Liver (tissue), 9 donors: ENCODE measurements around the gene GMNN. TPM values are rescaled to one million over a fixed set of nuclear protein-coding genes. Genes with fewer than 3 reads are reported as not detected.

Experiments used
- DNase-seq: peaks from one replicate; pipeline ENCODE4 v3.0.0-alpha.2; 2017; ENCODE audit warnings: low spot score
- H3K27ac ChIP-seq, 2 donors: one replicate each; pipeline ENCODE4 v1.7.0; 2013; ENCODE audit warnings: inconsistent platforms in 2 of 2, low read length in 2 of 2, control low read depth in 1 of 2, low read depth in 1 of 2, mild to moderate bottlenecking in 1 of 2
- H3K27me3 ChIP-seq, 4 donors: one replicate each; pipeline versions ENCODE4 v1.6.1 to v1.7.0; 2013; ENCODE audit warnings: low read length in 3 of 4, inconsistent platforms in 1 of 4, mild to moderate bottlenecking in 1 of 4, moderate library complexity in 1 of 4; ENCODE audit not compliant: control insufficient read depth in 4 of 4, insufficient read depth in 4 of 4
- H3K36me3 ChIP-seq, 4 donors: one replicate each; pipeline versions ENCODE4 v1.6.1 to v1.7.0; 2013; ENCODE audit warnings: low read length in 3 of 4, mild to moderate bottlenecking in 3 of 4, low read depth in 1 of 4, moderate library complexity in 1 of 4; ENCODE audit not compliant: control insufficient read depth in 4 of 4, insufficient read depth in 3 of 4
- H3K4me1 ChIP-seq, 4 donors: one replicate each; pipeline versions ENCODE4 v1.6.1 to v1.7.0; 2013; ENCODE audit warnings: low read length in 3 of 4, mild to moderate bottlenecking in 3 of 4, moderate library complexity in 1 of 4; ENCODE audit not compliant: control insufficient read depth in 4 of 4, insufficient read depth in 4 of 4
- H3K4me3 ChIP-seq, 3 donors: one replicate each; pipeline versions ENCODE4 v1.6.1 to v1.7.0; 2013; ENCODE audit warnings: low read length in 3 of 3, control low read depth in 1 of 3, low read depth in 1 of 3, mild to moderate bottlenecking in 1 of 3
- H3K9ac ChIP-seq, 2 donors: one replicate each; pipeline ENCODE4 v1.7.0; 2013; ENCODE audit warnings: low read length in 2 of 2, mild to moderate bottlenecking in 2 of 2, moderate library complexity in 2 of 2, control low read depth in 1 of 2, low read depth in 1 of 2
- H3K9me3 ChIP-seq, 4 donors: one replicate each; pipeline versions ENCODE4 v1.6.1 to v1.7.0; 2013; ENCODE audit warnings: low read length in 3 of 4; ENCODE audit not compliant: control insufficient read depth in 4 of 4
- EGR1 ChIP-seq, 2 donors: IDR thresholded peaks; 2 replicates each; pipeline ENCODE4 v1.6.1; 2016 to 2018; ENCODE audit warnings: antibody characterized with exemption in 2 of 2, low read depth in 2 of 2
- FOXA1 ChIP-seq: IDR thresholded peaks from 2 replicates; pipeline ENCODE4 v1.6.1; 2016; ENCODE audit warnings: antibody characterized with exemption
- GABPA ChIP-seq, 2 donors: IDR thresholded peaks in 1 of 2; conservative IDR thresholded peaks in 1 of 2; 2 replicates each; pipeline ENCODE4 v1.6.1; 2016; ENCODE audit warnings: antibody characterized with exemption in 2 of 2, mild to moderate bottlenecking in 1 of 2, moderate library complexity in 1 of 2
- HNF4A ChIP-seq, 2 donors: conservative IDR thresholded peaks; 2 replicates each; pipeline ENCODE4 v1.6.1; 2016; ENCODE audit warnings: antibody characterized with exemption in 2 of 2, mild to moderate bottlenecking in 2 of 2
- HNF4G ChIP-seq: IDR thresholded peaks from 2 replicates; pipeline ENCODE4 v1.6.1; 2016; ENCODE audit warnings: antibody characterized with exemption
- JUND ChIP-seq, 2 donors: IDR thresholded peaks; 2 replicates each; pipeline ENCODE4 v1.6.1; 2016; ENCODE audit warnings: antibody characterized with exemption in 2 of 2
- MAX ChIP-seq: IDR thresholded peaks from 2 replicates; pipeline ENCODE4 v1.6.1; 2016; ENCODE audit warnings: antibody characterized with exemption
- NR2F2 ChIP-seq: IDR thresholded peaks from 2 replicates; pipeline ENCODE4 v1.6.1; 2016; ENCODE audit warnings: antibody characterized with exemption
- RAD21 ChIP-seq, 2 donors: IDR thresholded peaks; 2 replicates each; pipeline ENCODE4 v1.6.1; 2016; ENCODE audit warnings: antibody characterized with exemption in 2 of 2, mild to moderate bottlenecking in 2 of 2
- RXRA ChIP-seq, 2 donors: IDR thresholded peaks; 2 replicates each; pipeline ENCODE4 v1.6.1; 2017 to 2018; ENCODE audit warnings: antibody characterized with exemption in 2 of 2, mild to moderate bottlenecking in 1 of 2
- SP1 ChIP-seq: IDR thresholded peaks from 2 replicates; pipeline ENCODE4 v1.6.1; 2018; ENCODE audit warnings: antibody characterized with exemption, mild to moderate bottlenecking
- TAF1 ChIP-seq: conservative IDR thresholded peaks from 2 replicates; pipeline ENCODE4 v1.6.1; 2016; ENCODE audit warnings: antibody characterized with exemption, mild to moderate bottlenecking
- WGBS: extraction: QIAGEN DNeasy Blood & Tissue Kit; methylation state at CpG from one replicate; pipeline ENCODE4 v1.1.7; 2013; 5-methylcytosine and 5-hydroxymethylcytosine counted together
- polyA plus RNA-seq, 2 donors: library from polyadenylated mRNA; stranded (reverse) in 1 of 2; unstranded in 1 of 2; fragments of 200-250 nt in 1 of 2; fragments of >200 nt in 1 of 2; fragmentation: Nextera tagmentation in 1 of 2; extraction: Ambion mirVana in 1 of 2; gene quantifications; one replicate each; pipeline versions ENCODE4 v1.2.1 to v1.2.3, GENCODE V29; 2013 to 2015
- total RNA-seq, 2 donors: library from RNA; depleted of rRNA; stranded (reverse); fragments of >200 nt; gene quantifications; one replicate each; pipeline ENCODE4 v1.2.3, GENCODE V29; 2014
- TF ChIP-seq, protein P1 (sequence below): fragments of 150-350 bp; IDR thresholded peaks from 2 replicates; pipeline ENCODE4 v1.5.1; 2017; ENCODE audit warnings: improper control_type of control experiment, low read depth, low read length; ENCODE audit not compliant: missing input control
- donor health status: healthy.
- donor health status: healthy.
- donor health status: healthy.
- donor health status: healthy.
- donor health status: healthy.

The GMNN gene
- total and polyA plus RNA-seq, 4 donors: 8.4 to 34.9 (median 11.0) TPM

DNA sequence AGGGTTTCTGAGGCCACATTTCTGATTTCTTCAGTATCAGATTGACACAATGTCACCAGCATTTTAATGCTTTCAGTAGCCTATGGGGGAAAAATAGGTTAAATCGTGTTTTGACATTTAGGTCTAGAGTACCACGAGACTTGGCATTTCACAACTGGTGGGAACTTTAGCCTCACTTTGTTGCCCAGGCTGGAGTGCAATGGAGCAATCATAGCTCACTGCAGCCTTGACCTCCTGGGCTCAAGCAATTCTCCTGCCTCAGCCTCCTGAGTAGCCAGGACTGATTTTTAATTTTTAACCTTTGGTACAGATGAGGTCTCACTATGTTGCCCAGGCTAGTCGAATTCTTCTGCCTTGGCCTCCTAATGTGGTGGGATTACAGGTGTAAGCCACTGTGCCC, 35.0 kb downstream of the GMNN start:
- DNase-seq: no peak
- H3K27me3 ChIP-seq: no peaks in the 10 kb centered on the region
- H3K4me1 ChIP-seq: no peaks in the 10 kb centered on the region
- H3K27ac ChIP-seq: no peak overlapping the region
- H3K36me3 ChIP-seq: peaks cover 0 to 2% (median 0%) of the 10 kb centered on the region in 4 donors
- no peak overlapping the region for H3K4me3 ChIP-seq
- 36% methylated on average over 3 of the region's 3 CpGs for WGBS
- TF ChIP-seq SP1 (peak; percentile 12), NR2F2 (no peak), HNF4G (peak; percentile 41), HNF4A (conservative IDR thresholded peaks at IDR 0.05) (peak; percentile 42 to 71), RXRA (IDR thresholded peaks at IDR 0.05) (peak in 1 of 2 donors; percentile 28)
- H3K9me3 ChIP-seq: no peaks in the 10 kb centered on the region
- H3K9ac ChIP-seq: no peak overlapping the region

DNA sequence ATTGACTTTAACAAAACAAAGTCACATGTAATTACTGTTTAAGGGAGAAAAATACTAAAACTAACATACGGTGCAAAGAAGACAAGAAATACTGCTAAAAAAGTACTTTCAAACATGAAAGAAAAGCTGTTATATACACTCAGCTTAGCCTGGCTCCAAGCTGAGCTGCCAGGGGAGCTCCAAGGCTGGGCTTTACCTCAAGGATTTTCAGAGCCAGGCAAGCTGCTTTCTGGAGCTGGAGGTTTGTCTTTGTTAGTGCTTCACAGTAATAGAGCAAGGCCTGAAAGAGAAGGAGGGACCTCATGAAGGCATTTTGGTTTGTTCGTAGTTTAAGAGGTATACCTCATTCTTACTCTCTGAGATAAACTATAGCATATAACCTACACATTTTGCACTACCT, 43.6 kb downstream of the GMNN start:
- no peak overlapping the region for H3K27ac ChIP-seq
- no peaks in the 10 kb centered on the region for H3K4me1 ChIP-seq
- no peak for DNase-seq
- H3K36me3 ChIP-seq: no peaks in the 10 kb centered on the region
- H3K9me3 ChIP-seq: no peaks in the 10 kb centered on the region
- no peak overlapping the region for H3K9ac ChIP-seq
- TF ChIP-seq FOXA1: no peak
- TF ChIP-seq EGR1 (IDR thresholded peaks at IDR 0.05; ENCODE audit: low read depth in 2 of 2): no peak
- no peak for TF ChIP-seq GABPA (IDR thresholded peaks at IDR 0.05 in 1 of 2, conservative IDR thresholded peaks at IDR 0.05 in 1 of 2)
- no peak for TF ChIP-seq MAX
- no peak for TF ChIP-seq TAF1
- TF ChIP-seq NR2F2: no peak
- no peak for TF ChIP-seq JUND (IDR thresholded peaks at IDR 0.05)
- no peak for TF ChIP-seq RAD21 (IDR thresholded peaks at IDR 0.05)
- TF ChIP-seq, protein P1, sequence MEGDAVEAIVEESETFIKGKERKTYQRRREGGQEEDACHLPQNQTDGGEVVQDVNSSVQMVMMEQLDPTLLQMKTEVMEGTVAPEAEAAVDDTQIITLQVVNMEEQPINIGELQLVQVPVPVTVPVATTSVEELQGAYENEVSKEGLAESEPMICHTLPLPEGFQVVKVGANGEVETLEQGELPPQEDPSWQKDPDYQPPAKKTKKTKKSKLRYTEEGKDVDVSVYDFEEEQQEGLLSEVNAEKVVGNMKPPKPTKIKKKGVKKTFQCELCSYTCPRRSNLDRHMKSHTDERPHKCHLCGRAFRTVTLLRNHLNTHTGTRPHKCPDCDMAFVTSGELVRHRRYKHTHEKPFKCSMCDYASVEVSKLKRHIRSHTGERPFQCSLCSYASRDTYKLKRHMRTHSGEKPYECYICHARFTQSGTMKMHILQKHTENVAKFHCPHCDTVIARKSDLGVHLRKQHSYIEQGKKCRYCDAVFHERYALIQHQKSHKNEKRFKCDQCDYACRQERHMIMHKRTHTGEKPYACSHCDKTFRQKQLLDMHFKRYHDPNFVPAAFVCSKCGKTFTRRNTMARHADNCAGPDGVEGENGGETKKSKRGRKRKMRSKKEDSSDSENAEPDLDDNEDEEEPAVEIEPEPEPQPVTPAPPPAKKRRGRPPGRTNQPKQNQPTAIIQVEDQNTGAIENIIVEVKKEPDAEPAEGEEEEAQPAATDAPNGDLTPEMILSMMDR: no peak
- TF ChIP-seq HNF4A (conservative IDR thresholded peaks at IDR 0.05): no peak
- WGBS: 85% methylated on average over 2 of the region's 2 CpGs
- H3K4me3 ChIP-seq: no peak overlapping the region
- no peaks in the 10 kb centered on the region for H3K27me3 ChIP-seq

DNA sequence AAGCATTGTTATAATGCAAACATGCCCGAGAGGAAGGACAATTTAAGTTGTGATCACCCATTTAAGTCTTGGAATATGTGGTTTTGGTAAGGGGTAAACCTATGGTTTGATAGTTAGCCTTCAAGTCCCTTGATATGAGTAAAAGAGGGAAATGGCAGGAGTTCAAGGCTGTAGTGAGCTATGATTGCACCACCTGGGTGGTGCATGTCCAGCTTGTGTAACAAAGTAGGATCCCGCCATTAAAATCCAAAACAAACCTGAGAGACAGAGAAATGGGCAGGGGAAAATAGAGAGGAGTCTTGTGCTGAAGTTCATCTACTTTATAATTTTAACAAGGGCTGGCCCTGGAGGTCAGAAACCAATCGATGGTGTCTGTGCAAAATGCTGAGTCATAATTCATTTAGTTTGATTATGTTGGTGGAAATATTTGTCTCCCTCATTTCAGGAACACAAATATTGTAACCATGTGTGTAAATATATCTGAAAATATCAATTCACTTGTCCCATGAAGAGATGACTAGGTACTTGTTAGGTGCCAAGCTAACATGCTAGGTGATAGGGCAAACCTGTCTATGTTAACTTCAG, 47.2 kb downstream of the GMNN start:
- no peak for DNase-seq
- H3K27ac ChIP-seq: no peak overlapping the region
- TF ChIP-seq, protein P1: no peak
- no peak for TF ChIP-seq NR2F2
- TF ChIP-seq HNF4G: no peak
- no peak overlapping the region for H3K9ac ChIP-seq
- no peaks in the 10 kb centered on the region for H3K4me1 ChIP-seq
- 77% methylated on average over 3 of the region's 3 CpGs for WGBS
- no peak overlapping the region for H3K4me3 ChIP-seq
- H3K27me3 ChIP-seq: no peaks in the 10 kb centered on the region
- no peaks in the 10 kb centered on the region for H3K9me3 ChIP-seq
- H3K36me3 ChIP-seq: no peaks in the 10 kb centered on the region
